Stimulated activated naive B cell treated with anti-CD40 and anti-IgM and Interleukin-4, amounts not matched to agents 10 μg/mL and 1 μg/mL and 100 μg/mL, for 72 hours (primary cell): Measurements from ENCODE around the gene LIPG.
A peak's percentile ranks its signal among the peaks of the same experiment; 100 is the strongest.
"Not testable (repeated sequence)": the region's sequence is repeated elsewhere in the genome, so short reads cannot be mapped to it uniquely, and the experiment has no call there.

Experiments used
- ATAC-seq, 2 donors: fragments of 150-1000 bp; cut with Tn5 transposase; replicated peaks; 2 replicates each; pipeline ENCODE4 v1.10.0; 2021; ENCODE audit warnings: moderate library complexity in 1 of 2
- DNase-seq: peaks from one replicate; pipeline ENCODE4 v3.0.0; 2021
- H3K27ac Mint-ChIP-seq: one replicate; pipeline ENCODE4 v1.8.0; 2022; ENCODE audit warnings: mild to moderate bottlenecking, mixed read lengths
- H3K27me3 Mint-ChIP-seq, 2 donors: one replicate each; pipeline ENCODE4 v1.8.0; 2022; ENCODE audit warnings: mixed read lengths in 2 of 2
- H3K36me3 Mint-ChIP-seq, 2 donors: one replicate each; pipeline ENCODE4 v1.8.0; 2022; ENCODE audit warnings: mixed read lengths in 2 of 2, mild to moderate bottlenecking in 1 of 2
- H3K4me1 Mint-ChIP-seq, 2 donors: one replicate each; pipeline ENCODE4 v1.8.0; 2022; ENCODE audit warnings: mixed read lengths in 2 of 2, mild to moderate bottlenecking in 1 of 2
- H3K4me3 Mint-ChIP-seq, 2 donors: one replicate each; pipeline ENCODE4 v1.8.0; 2022; ENCODE audit warnings: mild to moderate bottlenecking in 2 of 2, mixed read lengths in 2 of 2, moderate library complexity in 1 of 2
- H3K9me3 Mint-ChIP-seq, 2 donors: one replicate each; pipeline ENCODE4 v1.8.0; 2022; ENCODE audit warnings: mixed read lengths in 2 of 2, mild to moderate bottlenecking in 1 of 2

The LIPG gene

GRCh38 chr18:49561289-49562193 is at the start of gene LIPG:
Gene LIPG (plus strand): TSS chr18:49562057. CDS start chr18:49562309, 252 bp downstream.
- peaks cover 64 to 67% of the 10 kb centered on the region in 2 donors for H3K27me3 Mint-ChIP-seq
- peak within 1 kb of the TSS; percentile 80 to 81 for H3K4me3 Mint-ChIP-seq
- H3K27ac Mint-ChIP-seq = peak within 1 kb of the TSS; percentile 84
- peaks cover 0 to 3% of the 10 kb centered on the region in 2 donors for H3K36me3 Mint-ChIP-seq
- no peaks in the 10 kb centered on the region for H3K9me3 Mint-ChIP-seq
- peak; percentile 86 to 87 for ATAC-seq
- peak; percentile 44 for DNase-seq
- peaks cover 28 to 36% of the 10 kb centered on the region in 2 donors for H3K4me1 Mint-ChIP-seq

DNA sequence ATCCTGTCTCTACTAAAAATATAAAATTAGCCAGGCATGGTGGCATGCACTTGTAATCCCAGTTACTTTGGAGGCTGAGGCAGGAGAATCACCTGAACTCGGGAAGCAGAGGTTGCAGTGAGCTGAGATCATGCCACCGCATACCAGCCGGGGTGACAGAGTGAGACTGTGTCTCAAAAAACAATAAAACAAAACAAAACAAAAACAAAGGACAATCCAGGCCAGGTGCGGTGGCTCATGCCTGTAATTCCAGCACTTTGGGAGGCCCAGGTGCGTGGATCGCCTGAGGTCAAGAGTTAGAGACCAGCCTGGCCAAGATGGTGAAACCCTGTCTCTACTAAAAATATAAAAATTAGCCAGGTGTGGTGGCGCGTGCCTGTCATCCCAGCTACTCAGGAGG is 49.0 kb upstream of the LIPG start:
- not testable (repeated sequence) for H3K9me3 Mint-ChIP-seq, H3K4me3 Mint-ChIP-seq, ATAC-seq, H3K4me1 Mint-ChIP-seq, H3K27me3 Mint-ChIP-seq, DNase-seq, H3K36me3 Mint-ChIP-seq, H3K27ac Mint-ChIP-seq

DNA sequence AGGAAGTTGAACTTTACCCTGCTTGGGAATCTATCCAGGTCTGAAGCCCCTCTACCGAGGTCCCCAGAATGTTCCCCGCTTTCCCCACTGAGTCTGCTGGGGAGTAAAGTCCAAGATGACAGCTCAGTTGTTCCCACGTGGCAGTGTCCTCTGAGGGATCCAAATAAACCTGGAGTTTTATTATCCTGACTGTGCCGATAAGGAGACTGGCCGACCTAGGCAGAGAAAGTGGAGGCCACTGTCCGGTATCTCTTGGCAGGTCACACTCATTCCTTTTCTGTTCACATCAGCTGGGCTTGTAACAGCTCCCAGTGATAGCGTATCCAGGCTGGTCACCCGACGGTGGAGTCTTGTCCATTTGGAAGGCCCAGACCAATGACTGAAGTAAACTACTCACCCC is 47.3 kb upstream of the LIPG start:
- ATAC-seq (no peak), DNase-seq (no peak)
- peaks cover 6% of the 10 kb centered on the region in 2 donors for H3K27me3 Mint-ChIP-seq
- H3K9me3 Mint-ChIP-seq = no peaks in the 10 kb centered on the region
- H3K4me1 Mint-ChIP-seq = no peaks in the 10 kb centered on the region
- H3K4me3 Mint-ChIP-seq = no peak overlapping the region
- H3K36me3 Mint-ChIP-seq = no peaks in the 10 kb centered on the region
- no peak overlapping the region for H3K27ac Mint-ChIP-seq

DNA sequence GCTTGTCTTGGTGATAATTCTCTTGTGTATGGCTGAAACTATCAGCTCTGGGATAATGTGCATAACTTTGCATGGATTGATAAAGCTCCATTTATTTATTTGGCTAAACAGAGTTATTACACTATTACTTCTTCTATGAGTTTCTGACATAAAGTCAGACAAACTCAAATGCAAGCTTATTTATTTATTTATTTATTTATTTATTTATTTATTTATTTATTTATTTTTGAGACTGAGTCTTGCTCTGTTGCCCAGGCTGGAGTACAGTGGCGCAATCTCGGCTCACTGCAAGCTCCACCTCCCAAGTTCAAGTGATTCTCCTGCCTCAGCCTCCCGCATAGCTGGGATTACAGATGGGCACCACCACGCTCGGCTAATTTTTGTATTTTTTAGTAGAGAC is 46.9 kb upstream of the LIPG start:
- not testable (repeated sequence) for DNase-seq, H3K27me3 Mint-ChIP-seq, H3K36me3 Mint-ChIP-seq, H3K9me3 Mint-ChIP-seq, ATAC-seq, H3K27ac Mint-ChIP-seq, H3K4me3 Mint-ChIP-seq, H3K4me1 Mint-ChIP-seq

- H3K4me3 Mint-ChIP-seq = no peak overlapping the region
- H3K36me3 Mint-ChIP-seq = no peaks in the 10 kb centered on the region
- no peak overlapping the region for H3K27ac Mint-ChIP-seq
- DNase-seq (no peak), ATAC-seq (no peak)
- peaks cover 6% of the 10 kb centered on the region in 2 donors for H3K27me3 Mint-ChIP-seq
- H3K9me3 Mint-ChIP-seq = no peaks in the 10 kb centered on the region
- H3K4me1 Mint-ChIP-seq = no peaks in the 10 kb centered on the region
Measured at GRCh38 chr18:49515516-49515915, 46.3 kb upstream of the LIPG start.

DNA sequence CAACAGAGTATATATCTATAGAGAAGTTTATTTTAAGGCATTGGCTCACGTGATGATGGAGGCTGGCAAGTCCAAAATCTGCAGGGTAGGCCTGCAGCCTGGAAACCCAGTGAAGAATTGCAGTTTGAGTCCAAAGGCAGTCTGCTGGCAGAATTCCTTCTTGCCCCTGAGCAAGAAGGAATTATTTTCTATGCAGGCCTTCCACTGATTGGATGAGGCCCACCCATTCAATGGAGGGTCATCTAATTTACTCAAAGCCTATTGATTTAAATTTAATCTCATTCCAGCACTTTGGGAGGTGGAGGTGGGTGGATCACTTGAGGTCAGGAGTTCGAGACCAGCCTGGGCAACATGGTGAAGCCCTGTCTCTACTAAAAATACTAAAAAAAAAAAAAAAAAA is 44.4 kb upstream of the LIPG start:
- no peak overlapping the region for H3K27ac Mint-ChIP-seq
- H3K4me1 Mint-ChIP-seq = no peaks in the 10 kb centered on the region
- peaks cover 6 to 9% of the 10 kb centered on the region in 2 donors for H3K27me3 Mint-ChIP-seq
- H3K36me3 Mint-ChIP-seq = no peaks in the 10 kb centered on the region
- no peaks in the 10 kb centered on the region for H3K9me3 Mint-ChIP-seq
- H3K4me3 Mint-ChIP-seq = no peak overlapping the region
- DNase-seq = no peak
- no peak for ATAC-seq

- ATAC-seq (no peak), DNase-seq (no peak)
- Mint-ChIP-seq H3K4me3 (no peak overlapping the region), H3K27me3 (peaks cover 8 to 19% of the 10 kb centered on the region in 2 donors), H3K36me3 (no peaks in the 10 kb centered on the region), H3K27ac (no peak overlapping the region), H3K4me1 (no peaks in the 10 kb centered on the region), H3K9me3 (no peaks in the 10 kb centered on the region)
Measured at GRCh38 chr18:49519101-49519971, 42.5 kb upstream of the LIPG start.

- Mint-ChIP-seq H3K4me3 (no peak overlapping the region), H3K9me3 (no peaks in the 10 kb centered on the region), H3K36me3 (no peaks in the 10 kb centered on the region), H3K27ac (peak overlapping the region; percentile 6), H3K27me3 (peaks cover 14 to 21% of the 10 kb centered on the region in 2 donors), H3K4me1 (no peaks in the 10 kb centered on the region)
- no peak for DNase-seq
- no peak for ATAC-seq
Measured at GRCh38 chr18:49520661-49521145, 41.2 kb upstream of the LIPG start.

GRCh38 chr18:49521216-49521835 is 40.5 kb upstream of the LIPG start:
- ATAC-seq (no peak), DNase-seq (no peak)
- H3K9me3 Mint-ChIP-seq = no peaks in the 10 kb centered on the region
- H3K4me3 Mint-ChIP-seq = no peak overlapping the region
- peak overlapping the region; percentile 6 for H3K27ac Mint-ChIP-seq
- no peaks in the 10 kb centered on the region for H3K4me1 Mint-ChIP-seq
- H3K27me3 Mint-ChIP-seq = peaks cover 14 to 21% of the 10 kb centered on the region in 2 donors
- no peaks in the 10 kb centered on the region for H3K36me3 Mint-ChIP-seq

- not testable (repeated sequence) for H3K36me3 Mint-ChIP-seq, H3K27ac Mint-ChIP-seq, H3K4me1 Mint-ChIP-seq, DNase-seq, H3K4me3 Mint-ChIP-seq, ATAC-seq, H3K9me3 Mint-ChIP-seq
- H3K27me3 Mint-ChIP-seq = peaks cover 19 to 28% of the 10 kb centered on the region in 2 donors
Measured at GRCh38 chr18:49523580-49524093, 38.2 kb upstream of the LIPG start.

GRCh38 chr18:49524349-49524748 is 37.5 kb upstream of the LIPG start:
- H3K27ac Mint-ChIP-seq = no peak overlapping the region
- no peaks in the 10 kb centered on the region for H3K36me3 Mint-ChIP-seq
- no peak for DNase-seq
- no peak for ATAC-seq
- no peaks in the 10 kb centered on the region for H3K9me3 Mint-ChIP-seq
- H3K4me3 Mint-ChIP-seq = no peak overlapping the region
- H3K4me1 Mint-ChIP-seq = no peaks in the 10 kb centered on the region
- H3K27me3 Mint-ChIP-seq = peaks cover 14 to 23% of the 10 kb centered on the region in 2 donors

- Mint-ChIP-seq H3K4me1 (no peaks in the 10 kb centered on the region), H3K27me3 (peaks cover 14 to 24% of the 10 kb centered on the region in 2 donors), H3K27ac (no peak overlapping the region), H3K9me3 (no peaks in the 10 kb centered on the region), H3K4me3 (no peak overlapping the region), H3K36me3 (no peaks in the 10 kb centered on the region)
- ATAC-seq (no peak), DNase-seq (no peak)
Measured at GRCh38 chr18:49524951-49525350, 36.9 kb upstream of the LIPG start.

DNA sequence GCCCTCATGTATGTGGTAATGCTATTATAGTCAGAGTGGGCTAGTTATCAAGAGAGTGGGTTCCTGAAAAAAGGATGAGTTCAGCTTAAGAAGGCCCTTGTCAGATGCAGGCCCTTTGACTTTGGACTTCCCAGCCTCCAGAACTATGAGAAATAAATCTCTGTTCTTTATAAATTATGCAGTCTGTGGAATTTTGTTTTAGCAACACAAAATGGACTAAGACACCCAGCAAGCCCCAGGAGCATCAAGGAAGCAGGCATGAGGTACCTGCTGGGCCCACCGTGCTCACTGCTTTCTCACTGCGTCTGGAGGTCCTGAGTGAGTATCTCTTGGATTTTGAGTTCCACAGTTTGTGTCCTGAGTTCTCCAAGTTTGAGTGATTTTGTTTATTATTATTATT is 35.9 kb upstream of the LIPG start:
- Mint-ChIP-seq H3K9me3 (no peaks in the 10 kb centered on the region), H3K27me3 (peaks cover 14 to 24% of the 10 kb centered on the region in 2 donors), H3K27ac (no peak overlapping the region), H3K4me3 (no peak overlapping the region), H3K4me1 (no peaks in the 10 kb centered on the region), H3K36me3 (no peaks in the 10 kb centered on the region)
- DNase-seq (no peak), ATAC-seq (no peak)
